Body of pancreas (tissue), 4 donors: ENCODE measurements around the gene TSFM. TPM values are rescaled to one million over a fixed set of nuclear protein-coding genes. Genes with fewer than 3 reads are reported as not detected.

Source experiments
- ATAC-seq: fragments of 150-250 bp; one replicate; pipeline ENCODE4 v1.9.1; 2016
- DNase-seq, 4 donors: peaks; one replicate each; pipeline ENCODE4 v3.0.0-alpha.2; 2019
- H3K27ac ChIP-seq, 4 donors: fragments of 200-600 bp; sonication (generic); 1 replicate in 3 of 4; 2 replicates in 1 of 4; pipeline versions ENCODE4 v1.5.1 to v1.6.1; 2016 to 2019; ENCODE audit warnings: mild to moderate bottlenecking in 1 of 4, mixed read lengths in 1 of 4, moderate library complexity in 1 of 4
- H3K27me3 ChIP-seq, 2 donors: fragments of 200-600 bp; sonication (generic); one replicate each; pipeline ENCODE4 v1.6.0; 2016; ENCODE audit warnings: mild to moderate bottlenecking in 1 of 2
- H3K36me3 ChIP-seq, 2 donors: fragments of 200-600 bp; sonication (generic); replicated peaks in 1 of 2; 2 replicates each; pipeline ENCODE4 v1.5.1; 2016; ENCODE audit warnings: low read depth in 2 of 2; ENCODE audit not compliant: insufficient read depth in 1 of 2
- H3K4me1 ChIP-seq: fragments of 200-600 bp; sonication (generic); one replicate; pipeline ENCODE4 v1.6.0; 2016
- H3K4me3 ChIP-seq, 2 donors: fragments of 200-600 bp; sonication (generic); 1 replicate in 1 of 2; 2 replicates in 1 of 2; pipeline ENCODE4 v1.5.1; 2016 to 2019
- H3K9me3 ChIP-seq, 3 donors: fragments of 200-600 bp; sonication (generic); 1 replicate in 2 of 3; 2 replicates in 1 of 3; pipeline ENCODE4 v1.5.1; 2016
- CTCF ChIP-seq, 7 experiments: fragments of 450-650 bp in 4 of 7; fragments of 200-600 bp in 3 of 7; sonication (generic) in 3 of 7; IDR thresholded peaks; one replicate each; pipeline ENCODE4 v1.5.1; 2016 to 2019; ENCODE audit warnings: antibody characterized with exemption in 7 of 7
- POLR2A ChIP-seq, 3 donors: fragments of 450-650 bp; IDR thresholded peaks; one replicate each; pipeline ENCODE4 v1.6.1; 2016; ENCODE audit warnings: antibody characterized with exemption in 3 of 3, mild to moderate bottlenecking in 2 of 3
- WGBS, 2 donors: methylation state at CpG; one replicate each; pipeline ENCODE4 v1.1.5; 2017; 5-methylcytosine and 5-hydroxymethylcytosine counted together
- intact Hi-C: fragments of 100-400 bp; cut with DNase I; formaldehyde crosslinking; loops from one replicate; pipeline ENCODE4 v1.15.1; 2023
- total RNA-seq, 2 donors: library from RNA; depleted of rRNA; stranded (reverse); fragments of >200 nt; gene quantifications; one replicate each; pipeline ENCODE4 v1.1.0, GENCODE V29; 2016

The TSFM gene
- total RNA-seq, 2 donors from 2014 or later, result 9.2 to 18.4 TPM

- DNase-seq, result peak in 2 of 4 donors; percentile 38
- Histone ChIP-seq H3K27me3 (no peaks in the 10 kb centered on the region), H3K27ac (peak overlapping the region in 1 of 4 donors; percentile 44)
Measured at GRCh38 chr12:57765698-57766463, 16.7 kb upstream of the TSFM start.

DNA sequence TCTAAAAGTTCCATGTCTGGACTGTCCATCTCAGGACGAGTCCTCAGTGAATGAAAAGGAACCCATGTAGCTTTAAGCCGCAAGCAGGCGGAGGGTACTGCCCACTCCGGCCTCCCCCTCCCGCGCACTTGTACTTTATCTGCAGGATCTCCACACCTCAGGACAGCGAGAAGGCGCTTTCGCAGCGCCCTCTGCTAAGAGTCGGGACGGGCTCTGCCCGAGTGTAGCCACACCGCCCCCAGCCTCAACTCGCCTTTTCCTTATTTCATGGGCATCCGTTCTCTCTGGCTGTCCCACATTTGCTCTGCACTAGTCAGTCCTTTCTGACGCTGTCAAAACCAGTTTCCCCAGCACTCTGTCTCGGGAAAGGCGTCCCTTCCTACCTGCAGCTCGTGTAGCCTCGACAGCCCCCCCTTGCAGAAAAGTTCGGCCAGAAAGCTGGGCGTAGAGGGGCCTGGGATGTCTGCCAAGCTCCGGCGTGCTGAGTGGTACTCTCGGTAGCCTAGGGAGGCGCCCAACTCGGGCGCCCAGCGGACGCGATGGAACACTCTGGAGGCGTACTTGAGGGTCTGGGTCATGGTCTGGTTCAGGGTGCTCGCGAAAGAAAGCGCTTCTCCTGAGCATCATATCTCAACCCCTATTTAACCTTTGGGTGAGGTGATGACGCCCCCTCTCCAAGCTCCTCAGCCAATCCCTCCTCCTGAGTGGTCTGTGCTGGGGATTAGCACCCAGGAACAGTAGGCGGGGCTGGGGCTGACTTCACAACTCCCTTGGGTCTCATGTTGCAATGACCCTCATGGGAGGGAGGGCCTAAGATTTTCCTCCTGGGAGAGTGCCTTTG, 15.9 kb upstream of the TSFM start, which contains the start of gene CYP27B1:
CYP27B1 (minus strand) TSS at position 615 of the 841 bp plus-strand sequence; CDS start at position 578, 37 bp downstream.
- Histone ChIP-seq H3K4me1 (peaks cover 46% of the 10 kb centered on the region), H3K4me3 (peak within 1 kb of the TSS in 1 of 2 donors; percentile 19), H3K27me3 (no peaks in the 10 kb centered on the region), H3K9me3 (no peaks in the 10 kb centered on the region), H3K27ac (no peak within 1 kb of the TSS), H3K36me3 (peaks cover 0 to 6% of the 10 kb centered on the region in 2 donors)
- TF ChIP-seq CTCF (IDR thresholded peaks at IDR 0.05) (no peak), POLR2A (IDR thresholded peaks at IDR 0.05) (peak in 1 of 3 donors; percentile 7)
- intact Hi-C loops, result no loop called here
- WGBS, 2 donors, result 4 to 5% methylated on average over 26 to 38 of the region's 38 CpGs
- DNase-seq, result peak in 1 of 4 donors; percentile 37
- ATAC-seq, result peak; percentile 5

More at GRCh38 chr12:57765698-57766463, 16.7 kb upstream of the TSFM start:
- Histone ChIP-seq H3K36me3 (peaks cover 0 to 6% of the 10 kb centered on the region in 2 donors), H3K9me3 (no peaks in the 10 kb centered on the region), H3K4me1 (peaks cover 38% of the 10 kb centered on the region), H3K4me3 (peak overlapping the region; percentile 16 to 19)
- ATAC-seq, result peak; percentile 22
- 2 to 6% methylated on average over 14 to 40 of the region's 40 CpGs for WGBS, 2 donors
- TF ChIP-seq POLR2A (IDR thresholded peaks at IDR 0.05) (peak in 1 of 3 donors; percentile 9), CTCF (IDR thresholded peaks at IDR 0.05) (no peak)
- intact Hi-C loops, result no loop called here

GRCh38 chr12:57767305-57767698, 15.3 kb upstream of the TSFM start:
- no peaks in the 10 kb centered on the region for H3K9me3 ChIP-seq
- no peak for DNase-seq
- intact Hi-C loops, result no loop called here
- no peak for ATAC-seq
- no peak overlapping the region for H3K4me3 ChIP-seq
- H3K36me3 ChIP-seq, result peaks cover 0 to 6% of the 10 kb centered on the region in 2 donors
- H3K27me3 ChIP-seq, result no peaks in the 10 kb centered on the region
- peaks cover 46% of the 10 kb centered on the region for H3K4me1 ChIP-seq
- TF ChIP-seq CTCF (IDR thresholded peaks at IDR 0.05) (no peak), POLR2A (IDR thresholded peaks at IDR 0.05) (no peak)
- H3K27ac ChIP-seq, result no peak overlapping the region

DNA sequence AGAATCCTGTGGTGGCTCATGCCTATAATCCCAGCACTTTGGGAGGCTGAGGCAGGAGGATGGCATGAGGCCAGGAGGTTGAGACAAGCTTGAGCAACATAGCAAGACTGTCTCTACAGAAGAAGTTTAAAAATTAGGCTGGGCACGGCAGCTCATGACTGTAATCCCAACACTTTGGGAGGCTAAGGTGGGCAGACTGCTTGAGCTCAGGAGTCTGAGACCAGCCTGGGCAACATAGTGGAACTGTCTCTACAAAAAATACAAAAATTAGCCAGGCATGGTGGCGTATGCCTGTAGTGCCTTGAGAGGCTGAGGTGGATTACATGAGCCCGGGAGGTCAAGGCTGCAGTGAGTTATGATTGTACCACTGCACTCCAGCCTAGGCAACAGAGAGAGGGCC, 14.7 kb upstream of the TSFM start:
- DNase-seq (no peak), ATAC-seq (no peak)
- intact Hi-C loops, result no loop called here
- Histone ChIP-seq H3K4me1 (peaks cover 46% of the 10 kb centered on the region), H3K4me3 (no peak overlapping the region), H3K36me3 (peaks cover 0 to 6% of the 10 kb centered on the region in 2 donors), H3K27ac (no peak overlapping the region), H3K27me3 (no peaks in the 10 kb centered on the region), H3K9me3 (no peaks in the 10 kb centered on the region)
- 90 to 91% methylated on average over 3 of the region's 3 CpGs for WGBS, 2 donors
- TF ChIP-seq CTCF (IDR thresholded peaks at IDR 0.05) (no peak), POLR2A (IDR thresholded peaks at IDR 0.05) (no peak)
